ENCODE measurements around the gene SMIM9.

The SMIM9 gene

GRCh38 chrX:154815274-154815818, 19.1 kb downstream of the SMIM9 start:
- no peak for DNase-seq (ENCODE audit: low read depth in 2 of 2)

DNA sequence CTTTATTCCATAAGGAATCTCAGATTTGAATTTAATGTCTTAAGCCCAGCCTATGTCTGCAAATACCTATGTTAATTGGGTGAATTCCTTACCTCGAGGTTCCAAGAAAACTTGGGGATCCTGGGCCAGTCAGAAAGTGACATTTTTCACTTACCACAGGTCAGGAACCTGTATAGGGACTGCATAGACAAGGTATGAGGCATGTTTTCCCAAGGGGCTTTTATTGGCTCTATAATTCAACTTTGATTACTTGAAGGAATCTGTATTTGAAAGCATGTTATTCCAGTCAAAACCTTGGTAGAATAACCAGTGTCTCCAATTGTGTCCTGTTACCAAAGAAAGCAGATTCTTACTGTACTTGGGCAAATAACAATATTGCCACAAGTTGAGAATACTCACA, 20.7 kb downstream of the SMIM9 start:
- no peak for DNase-seq (ENCODE audit: low read depth in 2 of 2)

- no peak for DNase-seq (ENCODE audit: low read depth in 2 of 2)
Measured at GRCh38 chrX:154812341-154813101, 21.9 kb downstream of the SMIM9 start.

- DNase-seq (ENCODE audit: low read depth in 2 of 2), result no peak
Measured at GRCh38 chrX:154809939-154810665, 24.4 kb downstream of the SMIM9 start.

DNA sequence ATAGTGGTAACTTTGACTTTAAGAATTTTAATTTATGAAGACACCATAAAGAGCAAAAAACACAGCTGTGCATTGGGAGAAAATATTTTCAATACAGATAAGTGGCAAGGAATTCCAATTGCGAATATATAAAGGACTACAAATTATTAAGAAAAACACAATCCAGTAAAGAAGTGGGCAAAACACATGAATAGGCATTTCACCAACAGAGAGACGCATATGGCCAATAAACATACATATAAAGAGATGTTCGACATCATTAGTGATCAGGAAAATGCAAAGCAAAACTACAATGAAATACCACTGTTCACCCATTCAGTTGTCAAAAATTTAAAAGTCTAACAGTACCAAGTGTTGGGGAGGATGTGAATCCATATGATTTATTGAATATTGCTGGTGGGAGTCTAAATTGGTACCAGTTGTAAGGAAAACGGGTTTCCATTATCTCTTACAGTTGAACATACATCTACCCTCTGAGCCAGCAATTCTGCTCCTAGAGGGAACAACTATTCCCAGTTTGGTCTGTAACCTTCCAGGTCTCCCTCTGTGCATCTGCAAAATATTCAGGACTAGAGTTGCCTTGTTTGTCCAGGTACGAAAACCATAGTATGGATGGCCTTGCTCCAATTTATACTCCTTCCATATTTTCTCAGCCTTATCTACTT, 27.5 kb downstream of the SMIM9 start:
- no peak for DNase-seq (ENCODE audit: low read depth in 2 of 2)

GRCh38 chrX:154805696-154806091, 28.8 kb downstream of the SMIM9 start:
- DNase-seq (ENCODE audit: low read depth in 2 of 2), result no peak

DNA sequence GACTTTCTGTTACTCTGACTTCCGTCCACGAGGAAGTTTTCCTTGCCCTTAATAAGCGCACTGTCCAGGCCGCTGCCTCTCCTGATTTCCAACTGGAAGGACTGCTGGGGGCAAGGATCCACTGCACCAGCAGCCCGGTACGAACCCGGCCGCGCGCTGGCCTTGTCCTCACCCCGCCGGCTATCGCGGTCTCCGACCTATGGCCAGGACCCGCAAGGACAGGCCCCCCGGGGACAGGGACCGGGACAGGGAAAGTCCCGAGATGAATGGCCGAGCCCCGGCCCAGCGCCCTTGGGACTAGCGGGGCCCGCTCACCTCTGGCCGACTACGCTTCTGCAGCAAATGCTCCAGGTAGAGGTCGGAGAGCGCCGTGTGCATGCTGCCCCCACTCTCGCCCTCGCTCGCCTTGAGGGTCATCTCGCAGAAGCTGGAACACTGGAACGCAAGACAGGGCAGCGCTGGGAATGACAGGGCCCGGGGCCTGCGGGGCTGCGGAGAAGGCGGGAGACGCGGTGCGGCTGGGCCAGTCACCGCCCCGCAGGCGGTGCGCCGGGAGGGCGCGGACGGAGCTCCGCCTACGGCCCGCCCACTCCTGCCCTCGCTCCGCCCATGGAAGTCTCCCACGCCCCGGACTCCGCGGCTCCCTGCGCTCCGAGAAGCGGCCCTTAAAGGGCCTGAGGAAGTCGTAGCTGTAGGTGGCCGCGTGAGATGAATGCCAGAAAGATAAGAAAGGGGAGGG, 29.3 kb downstream of the SMIM9 start, which contains the start of gene MPP1:
TSS of gene MPP1 (minus strand) at position 529 of the 739 bp plus-strand sequence. CDS start at position 417, 112 bp downstream.
- DNase-seq (ENCODE audit: low read depth in 2 of 2), result peak; percentile 30 to 57

DNA sequence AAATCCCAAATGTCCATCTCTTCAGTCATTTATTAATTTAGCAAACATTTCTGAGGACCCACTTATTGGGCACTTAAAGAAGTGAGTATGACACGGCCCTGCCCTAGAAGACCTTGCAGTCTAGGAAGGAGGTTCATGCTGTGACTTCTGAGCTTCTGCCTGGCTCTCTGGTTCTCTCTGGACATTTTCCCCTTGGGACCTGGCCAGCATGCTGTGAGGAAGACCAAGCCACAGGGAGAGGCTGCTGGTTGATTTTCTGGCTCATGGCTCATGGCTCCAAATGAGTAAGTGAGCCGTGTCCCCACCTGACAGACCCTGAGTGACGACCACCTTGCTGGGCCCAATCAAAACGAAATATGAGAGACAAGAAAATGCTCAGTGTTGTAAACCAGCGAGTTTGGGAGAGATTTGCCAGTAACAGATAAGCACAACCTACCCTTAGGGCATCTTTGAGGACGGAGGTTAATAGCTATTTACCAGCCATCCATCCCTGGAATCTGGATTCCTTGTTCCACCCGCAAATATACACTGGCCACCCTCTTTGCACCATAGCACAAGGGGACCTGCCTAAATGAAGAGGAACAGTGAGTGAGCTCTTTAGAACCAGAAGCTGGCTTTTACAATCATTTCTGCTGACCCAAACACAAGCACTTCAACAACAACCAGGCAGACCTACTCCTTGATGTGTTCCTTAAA, 30.1 kb downstream of the SMIM9 start:
- DNase-seq (ENCODE audit: low read depth in 2 of 2), result no peak

DNA sequence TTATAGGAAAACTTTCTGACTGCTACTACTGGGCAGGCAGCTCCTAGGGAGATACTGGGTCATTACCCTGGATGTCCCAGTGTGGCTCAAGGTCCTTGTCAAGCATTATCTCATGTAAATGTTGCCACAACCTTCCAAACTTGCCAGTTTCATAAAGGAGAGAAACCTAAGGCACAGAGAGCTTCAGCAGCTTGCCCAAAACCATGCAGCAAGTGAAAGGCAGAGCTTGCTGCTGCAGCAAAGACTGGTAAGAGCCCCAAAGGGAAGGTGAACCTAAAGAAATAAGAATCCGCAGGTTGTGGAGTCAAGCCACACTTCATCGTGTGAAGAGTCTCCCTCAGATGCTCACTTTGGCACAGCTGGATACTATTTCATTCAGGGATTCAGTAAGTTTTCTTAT, 31.5 kb downstream of the SMIM9 start:
- DNase-seq (ENCODE audit: low read depth in 2 of 2), result no peak

- DNase-seq (ENCODE audit: low read depth in 2 of 2), result no peak
Measured at GRCh38 chrX:154800478-154801210, 33.8 kb downstream of the SMIM9 start.

- no peak for DNase-seq (ENCODE audit: low read depth in 2 of 2)
Measured at GRCh38 chrX:154799556-154800348, 34.7 kb downstream of the SMIM9 start.

DNA sequence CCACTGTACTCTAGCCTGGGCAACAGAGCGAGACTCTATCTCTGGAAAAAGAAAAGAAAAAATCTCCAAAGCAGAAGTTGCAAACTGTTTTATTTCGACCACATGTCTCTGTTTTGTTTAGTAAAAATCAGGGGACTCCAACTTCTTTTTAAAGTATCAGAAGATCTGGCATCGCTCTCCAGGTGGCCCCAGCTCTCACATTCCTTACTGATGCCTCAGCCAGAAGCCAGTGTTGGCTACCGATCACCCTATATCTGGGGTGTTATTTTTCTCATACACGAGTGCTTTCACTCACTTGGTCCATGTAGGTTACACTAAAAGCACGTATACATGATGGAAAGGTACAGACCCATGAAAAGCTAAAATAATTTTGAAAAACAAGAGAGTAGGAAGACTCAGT, 37.5 kb downstream of the SMIM9 start:
- DNase-seq (ENCODE audit: low read depth in 2 of 2), result no peak

GRCh38 chrX:154795016-154795415, 39.4 kb downstream of the SMIM9 start:
- DNase-seq (ENCODE audit: low read depth in 2 of 2), result no peak

GRCh38 chrX:154793084-154793795, 41.2 kb downstream of the SMIM9 start:
- no peak for DNase-seq (ENCODE audit: low read depth in 2 of 2)

DNA sequence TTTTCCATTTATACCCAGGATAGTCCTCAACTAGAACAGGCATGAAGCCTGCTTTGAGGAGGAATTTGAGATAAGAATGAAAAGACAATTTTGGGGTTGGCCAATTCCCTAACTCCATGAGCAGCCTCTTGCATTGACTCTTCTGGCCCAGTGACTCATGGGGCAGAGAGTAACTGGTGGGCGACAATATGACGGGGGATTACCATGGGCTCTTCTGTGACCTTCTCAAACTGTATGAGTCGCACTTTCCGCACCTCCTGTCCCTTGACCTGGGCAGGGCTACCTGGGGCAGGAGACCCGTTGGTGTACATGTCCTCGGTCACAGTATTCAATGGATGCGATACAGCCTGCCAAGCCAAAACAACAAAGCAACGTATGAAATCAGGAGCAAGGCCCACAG, 42.5 kb downstream of the SMIM9 start:
- no peak for DNase-seq (ENCODE audit: low read depth in 2 of 2)

GRCh38 chrX:154791467-154791866, 43.0 kb downstream of the SMIM9 start:
- DNase-seq (ENCODE audit: low read depth in 2 of 2), result no peak

GRCh38 chrX:154785716-154786115, 48.7 kb downstream of the SMIM9 start:
- DNase-seq (ENCODE audit: low read depth in 2 of 2), result no peak

DNA sequence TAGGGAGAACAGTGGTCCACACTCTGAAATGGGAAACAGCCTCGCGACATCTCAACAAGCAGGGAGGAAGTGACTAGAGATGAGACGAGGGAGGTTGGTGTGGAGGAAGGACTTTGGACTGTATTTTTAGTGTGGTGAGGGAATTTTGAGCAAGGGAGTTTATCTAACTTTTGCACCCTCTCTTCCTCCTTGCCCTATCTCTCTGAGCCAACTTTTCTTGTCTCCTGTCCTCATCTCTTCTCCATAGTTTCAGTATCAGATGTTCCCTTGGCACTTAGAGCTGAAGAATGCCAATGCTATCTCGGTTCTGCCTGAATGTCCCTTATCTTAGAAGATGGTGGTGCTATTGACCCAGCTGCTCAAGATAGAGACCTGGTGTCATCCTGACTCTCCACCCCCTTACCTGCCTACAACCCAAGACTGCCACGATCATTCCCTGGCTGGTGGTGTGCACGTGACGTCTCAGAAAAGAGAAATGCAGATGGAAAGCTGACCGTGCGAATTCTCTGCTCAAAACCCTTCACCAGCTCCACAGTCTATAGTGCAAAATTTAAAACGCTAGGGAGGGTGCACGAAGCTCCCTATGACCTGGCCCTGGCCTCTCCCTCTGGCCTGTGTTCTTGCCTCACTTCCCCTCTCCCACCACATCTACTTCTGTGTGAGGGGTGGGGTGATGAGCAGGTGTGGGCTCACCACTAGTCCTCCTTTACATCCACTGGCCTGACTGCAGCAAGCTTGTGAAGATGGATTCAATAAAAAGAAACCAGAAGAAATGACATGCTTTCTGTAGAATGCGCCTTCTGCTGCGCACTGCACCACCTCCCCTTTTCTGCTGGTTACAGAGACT, 50.1 kb downstream of the SMIM9 start:
- no peak for DNase-seq (ENCODE audit: low read depth in 2 of 2)

Data from stimulated activated CD4-positive, alpha-beta T cell treated with anti-CD3 and anti-CD28 coated beads, Interleukin-15, amount 100 ng/mL, for 48 hours (primary cell).